Measurements from ENCODE around the gene ROPN1L.

Gene ROPN1L

DNA sequence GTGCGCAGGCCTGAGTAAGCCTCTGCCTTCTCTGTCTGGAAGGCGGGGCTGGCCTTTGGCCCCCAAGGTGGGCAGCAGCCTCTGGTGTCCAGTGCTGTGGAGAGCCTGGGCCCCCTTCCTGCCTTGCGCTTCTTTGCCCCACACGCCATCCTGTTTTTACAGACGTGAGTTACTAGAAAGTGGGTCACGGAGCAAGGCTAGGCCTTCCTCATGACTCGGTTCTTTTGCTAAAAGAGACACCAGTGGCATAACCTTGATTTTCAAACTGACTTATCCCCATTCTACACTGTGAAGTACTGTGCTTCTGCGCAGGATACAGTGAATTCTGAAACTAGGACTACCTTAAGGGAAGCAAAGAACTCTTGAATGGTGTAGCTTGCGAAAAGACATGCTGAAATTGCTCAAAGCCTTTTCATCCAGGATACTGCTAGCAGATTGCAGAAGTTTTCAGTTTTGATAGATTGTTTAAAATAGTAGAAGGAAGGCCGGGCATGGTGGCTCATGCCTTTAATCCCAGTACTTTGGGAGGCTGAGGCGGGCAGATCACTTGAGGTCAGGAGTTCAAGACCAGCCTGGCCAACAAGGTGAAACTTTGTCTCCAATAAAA is 7.2 kb downstream of the ROPN1L start:
- H3K27ac ChIP-seq (ENCODE audit: low read depth, low read length) = no peak overlapping the region
- peaks cover 9% of the 10 kb centered on the region for H3K4me1 ChIP-seq (ENCODE audit: control insufficient read depth, insufficient read depth, low read length)
- peaks cover 2% of the 10 kb centered on the region; the same call in 1 of the 2 replicates for H3K27me3 ChIP-seq (ENCODE audit: control insufficient read depth, insufficient read depth, low read length)
- H3K9me3 ChIP-seq (ENCODE audit: control insufficient read depth, insufficient read depth, low read depth, low read length) = no peaks in the 10 kb centered on the region
- H3K4me3 ChIP-seq (ENCODE audit: low read depth, low read length) = no peak overlapping the region
- H3K9ac ChIP-seq (ENCODE audit: low read length) = no peak overlapping the region
- H3K36me3 ChIP-seq (ENCODE audit: control insufficient read depth, insufficient read depth, low read length) = no peaks in the 10 kb centered on the region

DNA sequence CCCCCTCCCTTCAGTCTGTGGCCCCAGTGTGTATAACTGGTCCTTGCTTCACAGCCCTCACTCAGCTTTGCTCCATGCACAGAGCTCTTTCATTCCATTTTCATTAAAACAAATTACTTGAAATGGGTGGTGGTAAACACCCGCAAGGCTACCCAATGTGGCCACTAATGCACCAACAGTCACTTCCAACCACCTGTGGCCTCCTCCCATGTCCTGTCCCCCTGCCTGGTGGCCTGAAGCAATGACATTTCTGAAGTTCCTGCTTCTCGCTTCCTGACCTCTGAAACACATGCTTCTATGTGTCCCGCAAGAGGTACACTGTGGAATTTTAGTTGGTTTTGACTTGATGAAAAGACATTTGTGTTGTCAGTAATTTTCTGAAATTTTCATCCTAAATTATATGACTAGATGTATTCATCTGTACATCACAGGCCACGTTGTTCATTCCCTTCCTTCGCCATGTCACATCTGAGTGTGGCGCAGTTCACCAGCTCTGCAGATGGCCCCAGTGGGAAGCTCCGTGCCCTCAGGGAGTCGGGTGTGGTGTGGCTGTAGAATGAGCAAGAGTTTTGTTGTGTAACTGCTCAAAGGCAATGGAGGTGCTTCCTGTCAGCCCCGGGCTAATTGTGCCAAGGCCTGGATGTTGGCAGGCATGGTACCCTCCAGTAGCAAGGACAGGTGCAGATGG is 9.6 kb downstream of the ROPN1L start:
- Histone ChIP-seq H3K27me3 (ENCODE audit: control insufficient read depth, insufficient read depth, low read length) (peaks cover 13% of the 10 kb centered on the region; the same call in 1 of the 2 replicates), H3K36me3 (ENCODE audit: control insufficient read depth, insufficient read depth, low read length) (no peaks in the 10 kb centered on the region), H3K27ac (ENCODE audit: low read depth, low read length) (no peak overlapping the region), H3K9ac (ENCODE audit: low read length) (no peak overlapping the region), H3K9me3 (ENCODE audit: control insufficient read depth, insufficient read depth, low read depth, low read length) (no peaks in the 10 kb centered on the region), H3K4me1 (ENCODE audit: control insufficient read depth, insufficient read depth, low read length) (peaks cover 25% of the 10 kb centered on the region), H3K4me3 (ENCODE audit: low read depth, low read length) (no peak overlapping the region)

DNA sequence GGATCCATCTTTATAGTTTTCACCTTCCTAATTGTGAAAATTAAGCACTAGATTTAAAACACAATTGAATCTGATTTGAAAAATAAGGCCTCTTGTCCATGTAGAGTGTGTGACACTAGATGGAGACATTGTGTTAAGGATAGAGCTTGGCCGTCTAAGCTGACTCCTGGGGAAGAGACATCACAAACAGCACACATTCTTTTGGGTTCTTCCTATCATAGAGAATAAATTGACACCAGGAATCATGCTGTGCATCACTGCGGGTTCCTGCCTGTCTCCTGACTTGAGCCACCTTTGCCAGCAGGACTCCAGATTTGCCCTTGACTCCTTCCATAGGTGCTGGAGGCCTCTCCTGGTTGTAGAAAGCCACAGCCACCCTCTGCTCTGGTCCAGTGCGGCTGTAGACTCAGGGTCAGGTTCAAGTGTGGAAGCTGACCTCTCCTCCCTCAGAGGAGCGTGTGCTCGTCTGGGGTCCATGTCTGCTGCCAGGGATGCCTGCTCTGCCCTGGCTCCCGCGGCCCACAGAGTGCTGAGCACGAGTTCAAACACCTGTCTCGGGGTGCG is 11.2 kb downstream of the ROPN1L start:
- H3K4me3 ChIP-seq (ENCODE audit: low read depth, low read length) = no peak overlapping the region
- no peaks in the 10 kb centered on the region for H3K9me3 ChIP-seq (ENCODE audit: control insufficient read depth, insufficient read depth, low read depth, low read length)
- H3K9ac ChIP-seq (ENCODE audit: low read length) = no peak overlapping the region
- H3K36me3 ChIP-seq (ENCODE audit: control insufficient read depth, insufficient read depth, low read length) = no peaks in the 10 kb centered on the region
- H3K27me3 ChIP-seq (ENCODE audit: control insufficient read depth, insufficient read depth, low read length) = peaks cover 13% of the 10 kb centered on the region; the same call in 1 of the 2 replicates
- no peak overlapping the region for H3K27ac ChIP-seq (ENCODE audit: low read depth, low read length)
- peaks cover 26% of the 10 kb centered on the region for H3K4me1 ChIP-seq (ENCODE audit: control insufficient read depth, insufficient read depth, low read length)

DNA sequence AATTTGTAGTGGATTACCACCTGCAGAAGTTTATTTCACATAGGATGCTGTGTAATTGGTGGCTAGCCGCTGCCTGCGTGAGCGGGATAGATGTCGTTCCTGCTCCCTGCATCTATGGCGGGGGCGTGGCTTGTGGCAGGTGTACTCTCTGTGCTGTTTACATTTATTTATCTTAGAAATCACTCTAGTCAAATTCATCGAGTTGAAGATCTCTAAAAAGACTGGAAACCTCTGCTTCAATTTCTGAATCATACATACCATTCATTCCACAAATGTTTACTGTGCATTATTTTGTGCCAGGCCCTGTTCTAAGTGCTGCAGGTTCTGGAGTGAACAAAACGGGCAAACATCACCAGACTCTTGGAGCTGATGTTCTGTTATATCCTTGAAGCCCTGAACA is 11.9 kb downstream of the ROPN1L start:
- Histone ChIP-seq H3K9ac (ENCODE audit: low read length) (no peak overlapping the region), H3K4me1 (ENCODE audit: control insufficient read depth, insufficient read depth, low read length) (peaks cover 30% of the 10 kb centered on the region), H3K36me3 (ENCODE audit: control insufficient read depth, insufficient read depth, low read length) (no peaks in the 10 kb centered on the region), H3K27me3 (ENCODE audit: control insufficient read depth, insufficient read depth, low read length) (peaks cover 13% of the 10 kb centered on the region; the same call in 1 of the 2 replicates), H3K4me3 (ENCODE audit: low read depth, low read length) (no peak overlapping the region), H3K9me3 (ENCODE audit: control insufficient read depth, insufficient read depth, low read depth, low read length) (no peaks in the 10 kb centered on the region), H3K27ac (ENCODE audit: low read depth, low read length) (no peak overlapping the region)

DNA sequence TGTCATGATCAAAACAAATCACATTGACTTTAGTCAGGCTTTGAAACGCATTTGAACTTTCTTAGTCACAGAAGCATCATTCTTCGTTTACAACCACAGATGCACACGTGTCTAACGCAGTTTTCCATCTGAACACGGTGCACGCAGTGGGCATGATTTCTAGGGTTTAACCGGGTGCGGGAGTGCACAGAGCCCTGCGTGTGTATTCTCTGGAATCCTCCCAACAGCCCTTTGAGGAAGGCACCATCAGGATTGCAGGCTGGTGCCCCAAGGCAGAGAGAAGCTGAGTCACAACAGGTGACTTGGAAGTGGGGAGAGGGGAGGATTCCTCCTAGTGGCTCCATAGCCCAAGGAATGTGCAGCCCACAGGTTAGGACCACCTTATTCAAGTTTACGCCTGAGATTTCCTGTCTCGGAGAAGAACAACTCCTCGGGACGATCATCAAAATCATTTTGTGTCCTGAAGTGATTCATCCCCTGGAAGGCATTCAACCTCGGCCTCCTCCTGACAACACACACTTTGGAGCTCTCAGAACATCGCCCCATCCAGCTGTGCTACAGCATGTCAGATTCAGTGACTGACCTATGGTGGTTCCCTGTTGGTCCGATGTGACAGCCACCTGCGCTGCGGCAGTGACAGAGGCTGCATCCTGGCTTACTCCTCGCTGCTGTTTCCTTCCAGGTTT is 13.1 kb downstream of the ROPN1L start:
- Histone ChIP-seq H3K36me3 (ENCODE audit: control insufficient read depth, insufficient read depth, low read length) (no peaks in the 10 kb centered on the region), H3K4me1 (ENCODE audit: control insufficient read depth, insufficient read depth, low read length) (peaks cover 30% of the 10 kb centered on the region), H3K27ac (ENCODE audit: low read depth, low read length) (no peak overlapping the region), H3K9ac (ENCODE audit: low read length) (peak overlapping the region; percentile 27), H3K27me3 (ENCODE audit: control insufficient read depth, insufficient read depth, low read length) (peaks cover 13% of the 10 kb centered on the region; the same call in 1 of the 2 replicates), H3K9me3 (ENCODE audit: control insufficient read depth, insufficient read depth, low read depth, low read length) (no peaks in the 10 kb centered on the region), H3K4me3 (ENCODE audit: low read depth, low read length) (peak overlapping the region; percentile 27; the same call in 1 of the 2 replicates)

DNA sequence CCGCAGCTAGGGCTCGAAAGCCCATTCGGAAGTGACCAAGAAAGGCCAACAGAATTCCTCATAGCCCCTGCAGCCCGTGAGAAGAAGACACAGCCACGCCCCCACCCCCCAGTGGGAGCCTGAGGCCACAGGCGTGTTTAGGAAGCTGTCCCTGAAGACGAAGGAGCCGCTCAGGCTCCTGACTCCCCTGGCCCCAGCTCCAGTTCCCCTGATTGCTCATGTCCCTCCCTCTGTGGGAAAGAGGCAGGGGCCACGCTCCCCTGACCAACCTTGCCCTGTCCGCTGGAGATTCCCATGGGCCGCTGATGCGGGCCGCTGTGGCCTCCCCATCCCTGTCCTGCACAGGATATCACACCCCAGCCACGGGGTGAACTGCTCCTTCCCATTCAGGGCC is 13.6 kb downstream of the ROPN1L start:
- peaks cover 13% of the 10 kb centered on the region; the same call in 1 of the 2 replicates for H3K27me3 ChIP-seq (ENCODE audit: control insufficient read depth, insufficient read depth, low read length)
- H3K27ac ChIP-seq (ENCODE audit: low read depth, low read length) = no peak overlapping the region
- H3K9me3 ChIP-seq (ENCODE audit: control insufficient read depth, insufficient read depth, low read depth, low read length) = no peaks in the 10 kb centered on the region
- peak overlapping the region; percentile 27 for H3K9ac ChIP-seq (ENCODE audit: low read length)
- H3K36me3 ChIP-seq (ENCODE audit: control insufficient read depth, insufficient read depth, low read length) = no peaks in the 10 kb centered on the region
- peak overlapping the region; percentile 27; the same call in 1 of the 2 replicates for H3K4me3 ChIP-seq (ENCODE audit: low read depth, low read length)
- peaks cover 31% of the 10 kb centered on the region for H3K4me1 ChIP-seq (ENCODE audit: control insufficient read depth, insufficient read depth, low read length)

DNA sequence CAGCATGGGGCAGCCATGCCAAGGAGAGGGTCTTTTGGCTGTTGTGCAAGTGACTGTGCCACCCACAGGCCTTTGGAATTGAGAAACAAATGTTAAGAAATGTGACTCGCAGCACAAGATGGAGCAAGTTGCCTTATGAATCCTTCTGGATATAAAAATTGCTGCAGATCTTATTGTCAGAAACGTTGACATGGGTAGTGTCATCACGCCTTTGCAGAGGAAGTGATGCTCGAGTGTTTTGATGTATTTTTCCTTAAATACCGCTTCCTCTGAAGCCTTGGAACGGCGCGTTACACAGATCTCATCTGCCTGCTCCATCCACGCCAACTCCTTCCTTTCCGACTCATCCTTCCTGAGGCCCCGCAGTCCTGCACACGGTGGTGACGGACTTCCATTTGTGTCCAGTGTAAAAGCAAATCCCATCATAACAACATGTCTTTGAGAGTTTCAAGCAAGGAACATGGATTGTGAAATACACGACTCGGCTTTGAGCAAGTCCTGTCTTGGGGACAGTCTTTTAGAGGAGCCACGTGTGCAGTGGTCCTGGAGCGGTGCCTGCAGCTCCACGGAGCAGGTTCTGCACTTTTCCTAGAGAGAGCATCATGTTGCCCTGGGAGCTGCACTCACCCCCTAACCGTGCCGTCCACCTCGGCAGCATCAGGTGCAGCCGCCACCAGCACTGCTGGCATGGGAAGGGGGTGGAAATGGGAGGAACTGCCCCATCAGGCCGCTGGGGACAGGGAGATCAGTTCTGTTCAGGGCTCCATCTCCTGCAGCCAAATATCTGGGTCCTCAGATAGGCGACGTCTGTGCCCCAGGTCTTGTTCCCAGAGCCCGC is 15.1 kb downstream of the ROPN1L start:
- H3K4me3 ChIP-seq (ENCODE audit: low read depth, low read length) = no peak overlapping the region
- H3K27me3 ChIP-seq (ENCODE audit: control insufficient read depth, insufficient read depth, low read length) = peaks cover 13% of the 10 kb centered on the region; the same call in 1 of the 2 replicates
- H3K9me3 ChIP-seq (ENCODE audit: control insufficient read depth, insufficient read depth, low read depth, low read length) = no peaks in the 10 kb centered on the region
- H3K4me1 ChIP-seq (ENCODE audit: control insufficient read depth, insufficient read depth, low read length) = peaks cover 34% of the 10 kb centered on the region
- no peaks in the 10 kb centered on the region for H3K36me3 ChIP-seq (ENCODE audit: control insufficient read depth, insufficient read depth, low read length)
- no peak overlapping the region for H3K27ac ChIP-seq (ENCODE audit: low read depth, low read length)
- no peak overlapping the region for H3K9ac ChIP-seq (ENCODE audit: low read length)

DNA sequence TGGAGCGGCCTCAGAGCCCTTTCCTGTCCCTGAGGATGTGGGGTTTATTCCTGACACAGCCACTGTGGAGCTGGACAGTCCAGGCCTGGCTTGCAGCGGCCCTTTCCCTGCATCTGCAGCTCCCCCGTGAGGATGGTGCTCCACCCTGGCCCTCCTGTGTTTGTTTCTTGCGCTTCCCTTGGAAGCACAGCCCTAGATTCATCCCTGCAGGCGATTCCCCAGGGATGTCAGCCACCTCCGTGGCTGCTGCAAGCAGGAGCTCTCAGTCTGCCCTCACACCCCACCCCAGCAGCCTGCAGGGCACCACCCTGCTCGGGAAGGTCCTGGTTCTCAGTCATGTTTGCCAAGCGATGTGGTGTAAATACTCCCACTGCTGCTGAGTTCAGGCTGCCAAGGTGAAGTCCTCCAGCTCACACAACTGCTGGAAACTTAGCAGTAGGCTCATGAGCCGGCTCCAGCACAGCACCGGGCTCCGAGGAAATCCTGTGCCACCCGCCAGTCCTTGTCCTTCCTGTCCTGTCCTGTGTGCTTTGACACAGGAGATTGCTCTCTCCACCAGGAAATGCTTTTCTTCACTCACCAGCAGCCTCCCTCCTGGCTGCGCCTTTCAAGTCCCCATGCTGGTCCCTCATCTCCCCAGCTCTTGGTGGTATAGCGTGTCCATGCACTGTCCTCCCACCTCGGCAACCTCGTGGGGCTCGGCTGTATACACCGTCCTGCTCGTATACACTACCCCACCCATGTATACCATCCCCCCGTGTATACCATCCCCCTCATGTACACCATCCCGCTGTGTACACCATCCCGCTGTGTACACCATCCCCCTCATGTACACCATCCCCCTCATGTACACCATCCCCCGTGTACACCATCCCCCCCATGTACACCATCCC is 16.2 kb downstream of the ROPN1L start:
- Histone ChIP-seq H3K4me1 (ENCODE audit: control insufficient read depth, insufficient read depth, low read length) (peaks cover 32% of the 10 kb centered on the region), H3K27ac (ENCODE audit: low read depth, low read length) (no peak overlapping the region), H3K9me3 (ENCODE audit: control insufficient read depth, insufficient read depth, low read depth, low read length) (no peaks in the 10 kb centered on the region), H3K4me3 (ENCODE audit: low read depth, low read length) (no peak overlapping the region), H3K9ac (ENCODE audit: low read length) (no peak overlapping the region), H3K27me3 (ENCODE audit: control insufficient read depth, insufficient read depth, low read length) (peaks cover 13% of the 10 kb centered on the region; the same call in 1 of the 2 replicates), H3K36me3 (ENCODE audit: control insufficient read depth, insufficient read depth, low read length) (no peaks in the 10 kb centered on the region)

DNA sequence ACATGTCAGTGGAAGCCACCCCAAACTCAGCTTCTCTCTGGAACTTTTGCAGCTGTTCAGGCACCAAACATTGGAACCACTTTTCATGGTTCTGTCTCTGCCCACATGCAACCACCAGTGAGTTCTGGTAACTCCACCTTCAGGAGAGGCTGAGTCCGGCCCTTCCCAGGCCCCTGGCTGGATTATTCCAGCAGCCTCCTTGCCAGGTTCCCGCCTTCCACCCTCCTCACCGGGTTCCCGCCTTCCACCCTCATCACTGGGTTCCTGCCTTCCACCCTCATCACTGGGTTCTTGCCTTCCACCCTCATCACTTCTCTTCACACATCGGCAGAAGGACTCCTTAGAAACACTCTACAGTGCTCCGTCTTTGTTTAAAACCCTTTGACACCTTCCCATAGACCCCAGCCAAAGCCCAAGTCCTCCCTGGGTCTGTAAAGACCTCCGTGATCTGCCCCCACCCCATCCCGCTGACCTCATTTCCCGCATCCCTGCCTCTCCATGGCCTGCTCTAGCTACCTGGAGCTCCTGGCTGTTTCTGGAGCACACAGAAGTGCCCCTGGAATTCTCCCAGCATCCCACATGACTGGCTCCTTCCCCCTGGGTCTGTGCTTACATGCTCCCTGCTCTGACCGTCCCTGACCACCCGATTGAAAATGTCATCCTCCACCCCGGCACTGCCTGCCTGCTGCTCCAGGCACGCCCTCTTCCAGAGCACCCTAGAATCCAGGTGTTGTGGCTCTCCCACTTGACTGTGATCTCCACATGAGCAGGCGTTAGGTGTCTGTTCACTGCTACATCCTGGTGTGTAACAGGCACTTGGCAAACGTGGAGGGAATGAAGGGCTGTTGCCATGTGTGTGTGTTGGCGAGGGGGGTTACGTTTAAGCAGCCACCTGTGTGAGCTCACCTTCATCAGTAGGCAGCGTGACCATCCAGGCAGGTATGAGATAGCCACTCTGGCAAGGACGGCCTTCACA is 17.7 kb downstream of the ROPN1L start:
- no peak overlapping the region for H3K4me3 ChIP-seq (ENCODE audit: low read depth, low read length)
- no peaks in the 10 kb centered on the region for H3K36me3 ChIP-seq (ENCODE audit: control insufficient read depth, insufficient read depth, low read length)
- H3K27ac ChIP-seq (ENCODE audit: low read depth, low read length) = no peak overlapping the region
- peaks cover 11% of the 10 kb centered on the region; the same call in 1 of the 2 replicates for H3K27me3 ChIP-seq (ENCODE audit: control insufficient read depth, insufficient read depth, low read length)
- peaks cover 28% of the 10 kb centered on the region for H3K4me1 ChIP-seq (ENCODE audit: control insufficient read depth, insufficient read depth, low read length)
- H3K9me3 ChIP-seq (ENCODE audit: control insufficient read depth, insufficient read depth, low read depth, low read length) = no peaks in the 10 kb centered on the region
- no peak overlapping the region for H3K9ac ChIP-seq (ENCODE audit: low read length)
